ENCODE data around the gene CLDN18. TPM values are rescaled to one million over a fixed set of nuclear protein-coding genes. Genes with fewer than 3 reads are reported as not detected.

Gene CLDN18
- total and polyA plus RNA-seq, 2 of the 8 experiments (the other 6 are each of a cell fraction or from before 2014, with no cell fraction given) = not detected

DNA sequence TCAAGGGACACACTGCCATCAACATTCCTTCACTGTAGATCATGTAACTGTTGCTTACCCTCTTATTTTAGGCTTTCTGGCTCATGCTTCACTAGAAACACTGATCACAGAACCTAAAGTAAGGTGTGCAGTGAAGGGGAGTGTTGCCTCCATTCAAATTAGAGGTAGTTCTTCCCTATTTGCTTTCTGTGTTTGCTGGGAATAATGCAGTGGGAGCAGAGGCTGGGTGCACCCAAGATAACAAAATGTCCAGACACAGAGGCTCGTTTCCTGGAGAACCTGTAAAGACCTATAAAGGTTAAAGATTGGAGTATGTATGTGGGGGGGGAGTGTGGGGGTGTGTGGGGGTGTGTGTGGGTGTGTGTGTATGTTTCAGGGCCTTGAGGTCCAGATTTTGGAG lies 2.1 kb upstream of the CLDN18 start:
- no peak for DNase-seq (ENCODE audit: low read depth in 1 of 2, low spot score in 2 of 2)
- Histone ChIP-seq H4K20me1 (replicated peaks in 1 of 2; ENCODE audit: control insufficient read depth in 1 of 2, insufficient read depth in 2 of 2, low read length in 2 of 2) (no peaks in the 10 kb centered on the region), H3K36me3 (ENCODE audit: control insufficient read depth in 2 of 4, insufficient read depth in 4 of 4, low read length in 3 of 4) (no peaks in the 10 kb centered on the region), H2BK12ac (ENCODE audit: low read depth, low read length) (no peak overlapping the region), H2AFZ (ENCODE audit: low read length) (no peak overlapping the region), H3K4me3 (ENCODE audit: extremely low read depth in 1 of 4, insufficient read depth in 2 of 4, low read depth in 3 of 4, low read length in 4 of 4) (no peak overlapping the region), H2BK20ac (ENCODE audit: low read length) (no peak overlapping the region), H2BK120ac (replicated peaks; ENCODE audit: low read depth, low read length) (no peak overlapping the region), H3K4ac (replicated peaks; ENCODE audit: insufficient read length, low read depth, low read length) (no peak overlapping the region), H3K9ac (replicated peaks in 1 of 4; ENCODE audit: extremely low read depth in 1 of 4, low read depth in 3 of 4, low read length in 3 of 4) (no peak overlapping the region), H3K79me2 (ENCODE audit: control insufficient read depth in 1 of 2, insufficient read depth in 2 of 2, low read length in 2 of 2) (no peaks in the 10 kb centered on the region), H3K23ac (ENCODE audit: insufficient read length) (no peak overlapping the region), H4K5ac (ENCODE audit: insufficient read length, low read depth, low read length) (no peak overlapping the region), H4K91ac (replicated peaks; ENCODE audit: insufficient read length, low read length) (no peak overlapping the region), H3K4me2 (ENCODE audit: insufficient read depth in 1 of 2, low read depth in 2 of 2, low read length in 2 of 2) (no peak overlapping the region), H3K27me3 (replicated peaks in 1 of 4; ENCODE audit: control insufficient read depth in 3 of 4, extremely low read depth in 1 of 4, insufficient read depth in 3 of 4, low read length in 3 of 4) (no peaks in the 10 kb centered on the region), H3K9me3 (ENCODE audit: insufficient read depth in 2 of 2, low read depth in 1 of 2, low read length in 1 of 2) (no peaks in the 10 kb centered on the region), H2BK5ac (ENCODE audit: low read depth, low read length) (no peak overlapping the region), H3K27ac (ENCODE audit: low read depth, low read length) (no peak overlapping the region), H3K18ac (ENCODE audit: extremely low read depth, low read length) (no peak overlapping the region), H3K56ac (replicated peaks; ENCODE audit: insufficient read length, low read depth, low read length) (no peak overlapping the region), H3K23me2 (ENCODE audit: low read depth, low read length) (no peaks in the 10 kb centered on the region), H3K4me1 (replicated peaks in 1 of 4; ENCODE audit: control insufficient read depth in 3 of 4, insufficient read depth in 4 of 4, low read length in 3 of 4) (no peaks in the 10 kb centered on the region), H4K8ac (ENCODE audit: extremely low read depth, insufficient read depth, low read length) (no peak overlapping the region), H3K79me1 (ENCODE audit: low read depth, low read length) (no peaks in the 10 kb centered on the region), H2BK15ac (ENCODE audit: low read length) (no peak overlapping the region), H3K14ac (ENCODE audit: insufficient read length) (no peak overlapping the region), H2AK5ac (ENCODE audit: low read depth, low read length) (no peak overlapping the region)
- ChIA-PET CTCF (ENCODE audit: partially characterized antibody) (no interaction called here), POLR2A (ENCODE audit: partially characterized antibody) (no interaction called here)
- FAIRE-seq = no peak
- 91% methylated on average over 1 of the region's 1 CpG; no CpG with 5 or more reads in 1 of the 2 experiments for WGBS, 2 experiments (ENCODE audit: extremely low coverage in 1 of 2, insufficient coverage in 1 of 2, insufficient read length in 1 of 2, insufficient replicate concordance in 2 of 2, low coverage in 1 of 2, low lambda C conversion rate in 2 of 2, missing lambda C conversion rate in 1 of 2)
- TF ChIP-seq EZH2 (IDR thresholded peaks at IDR 0.05; ENCODE audit: low read depth, low read length, severe bottlenecking) (no peak), TBP (IDR thresholded peaks at IDR 0.05; ENCODE audit: low read depth, low read length) (no peak), JUND (IDR thresholded peaks at IDR 0.05; ENCODE audit: low read length) (no peak), NANOG (IDR thresholded peaks at IDR 0.05; ENCODE audit: insufficient read depth, low read depth, low read length, poor library complexity, severe bottlenecking) (no peak), JUN (IDR thresholded peaks at IDR 0.05; ENCODE audit: low read depth, low read length) (no peak), SIN3A (conservative IDR thresholded peaks at IDR 0.05 in 1 of 2, IDR thresholded peaks at IDR 0.05 in 1 of 2; ENCODE audit: low read depth in 1 of 2, low read length in 2 of 2) (no peak), CEBPB (IDR thresholded peaks at IDR 0.05; ENCODE audit: low read depth, low read length) (no peak), CBX5 (IDR thresholded peaks at IDR 0.05; ENCODE audit: low read depth, low read length) (no peak), RFX5 (IDR thresholded peaks at IDR 0.05; ENCODE audit: borderline replicate concordance, low read depth, low read length) (no peak), TAF1 (IDR thresholded peaks at IDR 0.05; ENCODE audit: low read depth, low read length) (no peak), MAX (IDR thresholded peaks at IDR 0.05) (no peak), GABPA (IDR thresholded peaks at IDR 0.05; ENCODE audit: borderline replicate concordance, insufficient read depth, low read length) (no peak), SAP30 (IDR thresholded peaks at IDR 0.05; ENCODE audit: insufficient read depth, insufficient replicate concordance, low read length) (no peak)
- TF ChIP-seq, protein P1, sequence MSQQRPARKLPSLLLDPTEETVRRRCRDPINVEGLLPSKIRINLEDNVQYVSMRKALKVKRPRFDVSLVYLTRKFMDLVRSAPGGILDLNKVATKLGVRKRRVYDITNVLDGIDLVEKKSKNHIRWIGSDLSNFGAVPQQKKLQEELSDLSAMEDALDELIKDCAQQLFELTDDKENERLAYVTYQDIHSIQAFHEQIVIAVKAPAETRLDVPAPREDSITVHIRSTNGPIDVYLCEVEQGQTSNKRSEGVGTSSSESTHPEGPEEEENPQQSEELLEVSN (IDR thresholded peaks at IDR 0.05) = no peak
